ENCODE results near the gene FGD2. TPM values are rescaled to one million over a fixed set of nuclear protein-coding genes. Genes with fewer than 3 reads are reported as not detected.

Gene FGD2
- total and polyA plus RNA-seq, 10 of the 15 experiments (the other 5 are each of a cell fraction or from before 2014, with no cell fraction given): 5.2 to 88.1 (median 33.2) TPM

- TF ChIP-seq ZBTB40 (IDR thresholded peaks at IDR 0.05; ENCODE audit: borderline replicate concordance): no peak
These were observed 46.5 kb upstream of the FGD2 start (continued) for GRCh38 chr6:36958775-36959554.

- no peak overlapping the region for H3K4me3 ChIP-seq
- in situ Hi-C loops (cut with MboI) (no loop called here), intact Hi-C loops (cut with micrococcal nuclease; ENCODE audit: unreplicated experiment) (no loop called here)
- no peak overlapping the region for H3K4me2 ChIP-seq (ENCODE audit: control insufficient read depth, insufficient read depth)
- FAIRE-seq: no peak
- H4K20me1 ChIP-seq (ENCODE audit: control insufficient read depth, insufficient read depth): no peaks in the 10 kb centered on the region
- H3K4me1 ChIP-seq (ENCODE audit: control insufficient read depth, insufficient read depth, low read length): peaks cover 14% of the 10 kb centered on the region
- no peak for DNase-seq (ENCODE audit: low read depth, low spot score)
- WGBS (ENCODE audit: insufficient coverage, insufficient replicate concordance, low lambda C conversion rate, missing lambda C conversion rate): 80% methylated on average over 17 of the region's 17 CpGs
- no peak overlapping the region for H3K27ac ChIP-seq (ENCODE audit: control insufficient read depth, insufficient read depth)
- ChIA-PET SMC1A (ENCODE audit: uncharacterized antibody, unreplicated experiment) (no interaction called here), CTCF (interaction anchor here (2.2 kb wide), 1 partner anchor 58 kb away, joined by 7 read pairs; no protein-coding TSS in a partner anchor), RAD21 (ENCODE audit: unreplicated experiment) (interaction anchor here (1.3 kb wide), 1 partner anchor 58 kb away, joined by 4 read pairs; no protein-coding TSS in a partner anchor), POLR2A (interaction anchor here (0.6 kb wide), 1 partner anchor 446 kb away, joined by 3 read pairs; no protein-coding TSS in a partner anchor)
- ATAC-seq: no peak
- H3K79me2 ChIP-seq (ENCODE audit: control insufficient read depth, insufficient read depth, low read length): no peaks in the 10 kb centered on the region
- no peak overlapping the region for H2AFZ ChIP-seq (ENCODE audit: control insufficient read depth, low read depth, low read length)
- no peak overlapping the region for H3K9ac ChIP-seq (ENCODE audit: control insufficient read depth, insufficient read depth, low read length)
- H3K36me3 ChIP-seq (ENCODE audit: control insufficient read depth in 2 of 2, insufficient read depth in 2 of 2, low read length in 1 of 2): no peaks in the 10 kb centered on the region
- H3K9me3 ChIP-seq (replicated peaks; ENCODE audit: control insufficient read depth, insufficient read depth, low read length): no peaks in the 10 kb centered on the region
- no peaks in the 10 kb centered on the region for H3K27me3 ChIP-seq (replicated peaks in 1 of 2; ENCODE audit: control insufficient read depth in 2 of 2, insufficient read depth in 2 of 2, low read length in 1 of 2)
- BruUV-seq (replicated peaks): no TSS peak
- TF ChIP-seq JUND (IDR thresholded peaks at IDR 0.05; ENCODE audit: low read depth, low read length) (no peak), GATAD2B (conservative IDR thresholded peaks at IDR 0.05; ENCODE audit: low read depth) (no peak), IKZF2 (IDR thresholded peaks at IDR 0.05) (no peak), RAD21 (IDR thresholded peaks at IDR 0.05; ENCODE audit: insufficient read depth, low read depth, low read length) (no peak), E4F1 (IDR thresholded peaks at IDR 0.05; ENCODE audit: borderline replicate concordance, partially characterized antibody) (no peak), STAT1 (conservative IDR thresholded peaks at IDR 0.05) (no peak), SMAD5 (IDR thresholded peaks at IDR 0.05; ENCODE audit: low read depth) (no peak)
- TF ChIP-seq, protein P1, sequence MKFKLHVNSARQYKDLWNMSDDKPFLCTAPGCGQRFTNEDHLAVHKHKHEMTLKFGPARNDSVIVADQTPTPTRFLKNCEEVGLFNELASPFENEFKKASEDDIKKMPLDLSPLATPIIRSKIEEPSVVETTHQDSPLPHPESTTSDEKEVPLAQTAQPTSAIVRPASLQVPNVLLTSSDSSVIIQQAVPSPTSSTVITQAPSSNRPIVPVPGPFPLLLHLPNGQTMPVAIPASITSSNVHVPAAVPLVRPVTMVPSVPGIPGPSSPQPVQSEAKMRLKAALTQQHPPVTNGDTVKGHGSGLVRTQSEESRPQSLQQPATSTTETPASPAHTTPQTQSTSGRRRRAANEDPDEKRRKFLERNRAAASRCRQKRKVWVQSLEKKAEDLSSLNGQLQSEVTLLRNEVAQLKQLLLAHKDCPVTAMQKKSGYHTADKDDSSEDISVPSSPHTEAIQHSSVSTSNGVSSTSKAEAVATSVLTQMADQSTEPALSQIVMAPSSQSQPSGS (IDR thresholded peaks at IDR 0.05; ENCODE audit: low read length): no peak
These were observed 45.8 kb upstream of the FGD2 start for GRCh38 chr6:36959555-36960250.
